Subcutaneous adipose tissue (tissue), 4 donors: ENCODE results near the gene SLC46A1. TPM values are rescaled to one million over a fixed set of nuclear protein-coding genes. Genes with fewer than 3 reads are reported as not detected.

Experiments used
- total RNA-seq, 4 donors: library from RNA; depleted of rRNA; stranded (reverse); fragments of >200 nt; gene quantifications; one replicate each; pipeline ENCODE4 v1.1.0, GENCODE V29; 2016
- TF ChIP-seq, protein P1 (sequence below): fragments of 450-650 bp; IDR thresholded peaks from one replicate; pipeline ENCODE4 v1.5.1; 2016; ENCODE audit warnings: low read depth, mild to moderate bottlenecking, control low read depth, antibody characterized with exemption, moderate library complexity

Gene SLC46A1
- total RNA-seq, 4 donors from 2014 or later: 7.3 to 16.3 (median 13.1) TPM

DNA sequence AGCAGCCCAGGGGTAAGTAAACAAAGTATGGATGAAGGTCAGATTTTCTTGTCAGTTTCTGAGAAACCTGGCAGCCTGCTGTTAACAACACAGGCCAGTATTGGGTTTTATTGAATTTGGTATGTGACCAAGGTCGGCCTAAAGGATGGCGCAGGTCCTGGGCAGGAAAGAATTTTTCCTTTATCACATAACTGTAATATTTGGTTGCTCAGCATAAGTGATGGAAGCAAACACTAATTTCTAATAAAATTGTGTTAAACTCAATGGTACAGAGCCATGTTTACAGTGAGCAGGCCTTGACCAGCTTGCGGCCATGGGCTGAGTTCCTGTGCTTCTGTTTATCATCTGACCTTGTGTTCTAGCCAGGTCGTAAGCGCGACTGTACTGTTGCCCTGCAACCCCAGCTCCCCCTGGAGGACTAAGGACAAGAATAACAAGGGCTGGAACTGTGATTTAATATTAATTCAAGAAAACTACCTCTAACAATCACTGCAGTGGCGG, 59.2 kb downstream of the SLC46A1 start:
- TF ChIP-seq, protein P1, sequence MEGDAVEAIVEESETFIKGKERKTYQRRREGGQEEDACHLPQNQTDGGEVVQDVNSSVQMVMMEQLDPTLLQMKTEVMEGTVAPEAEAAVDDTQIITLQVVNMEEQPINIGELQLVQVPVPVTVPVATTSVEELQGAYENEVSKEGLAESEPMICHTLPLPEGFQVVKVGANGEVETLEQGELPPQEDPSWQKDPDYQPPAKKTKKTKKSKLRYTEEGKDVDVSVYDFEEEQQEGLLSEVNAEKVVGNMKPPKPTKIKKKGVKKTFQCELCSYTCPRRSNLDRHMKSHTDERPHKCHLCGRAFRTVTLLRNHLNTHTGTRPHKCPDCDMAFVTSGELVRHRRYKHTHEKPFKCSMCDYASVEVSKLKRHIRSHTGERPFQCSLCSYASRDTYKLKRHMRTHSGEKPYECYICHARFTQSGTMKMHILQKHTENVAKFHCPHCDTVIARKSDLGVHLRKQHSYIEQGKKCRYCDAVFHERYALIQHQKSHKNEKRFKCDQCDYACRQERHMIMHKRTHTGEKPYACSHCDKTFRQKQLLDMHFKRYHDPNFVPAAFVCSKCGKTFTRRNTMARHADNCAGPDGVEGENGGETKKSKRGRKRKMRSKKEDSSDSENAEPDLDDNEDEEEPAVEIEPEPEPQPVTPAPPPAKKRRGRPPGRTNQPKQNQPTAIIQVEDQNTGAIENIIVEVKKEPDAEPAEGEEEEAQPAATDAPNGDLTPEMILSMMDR: no peak

DNA sequence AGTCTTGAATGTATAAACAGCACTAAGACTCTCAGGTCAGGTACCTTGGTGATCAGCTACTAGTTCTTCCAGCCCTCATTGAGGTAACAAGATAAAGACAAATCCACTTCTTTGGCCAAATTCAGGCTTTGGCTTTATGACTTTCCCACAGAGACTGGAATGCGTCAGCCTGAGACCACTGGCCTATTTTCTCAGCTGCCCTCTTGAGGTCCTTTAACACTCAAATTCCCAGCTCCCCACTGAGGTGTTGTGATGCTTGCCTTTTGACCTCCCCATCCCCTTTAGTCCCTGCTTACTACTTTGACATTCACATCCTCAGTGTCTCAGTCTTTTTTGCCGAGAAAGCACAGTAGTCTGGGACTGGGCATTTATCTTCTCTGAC, 59.8 kb downstream of the SLC46A1 start:
- TF ChIP-seq, protein P1: no peak

DNA sequence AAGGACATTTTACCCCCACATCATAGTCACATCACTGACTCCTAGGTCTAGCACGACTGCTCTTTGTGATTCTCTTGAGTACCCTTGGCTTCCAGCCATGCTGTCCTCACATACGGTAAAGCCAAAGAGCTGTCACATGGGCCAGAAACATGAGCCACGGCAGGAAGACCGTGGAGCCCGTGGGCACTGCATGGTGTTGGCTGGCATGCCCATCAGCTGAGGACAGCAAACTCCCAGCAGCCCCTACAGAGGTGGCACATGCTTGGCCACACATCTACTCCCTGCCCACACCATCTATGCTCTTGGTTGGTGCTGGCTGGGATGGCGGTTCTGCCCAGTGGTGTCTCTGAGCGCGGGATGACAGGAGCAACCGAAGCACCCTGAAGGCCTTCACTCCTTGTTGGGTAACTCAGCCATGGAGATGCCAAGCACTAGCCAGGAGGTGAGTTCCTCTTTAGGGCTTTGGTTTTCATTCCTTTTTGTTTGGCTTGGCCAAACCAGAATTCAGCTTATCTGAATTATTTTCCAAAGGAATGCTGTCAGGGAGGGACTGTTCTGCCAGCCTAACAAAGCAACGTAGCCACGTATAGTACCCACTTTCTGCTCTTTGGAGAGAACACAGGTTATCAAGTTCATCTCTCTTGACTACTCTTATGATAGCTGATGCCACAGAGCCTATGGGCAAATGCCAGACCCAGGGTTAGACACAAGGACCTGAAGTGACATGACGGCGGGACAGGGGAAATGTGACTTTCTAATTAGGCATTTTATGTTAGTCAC, 60.4 kb downstream of the SLC46A1 start:
- TF ChIP-seq, protein P1: no peak

Other genes starting within 250 kb of the SLC46A1 start
- gene TMEM97, start 87.0 kb downstream of the SLC46A1 start, total RNA-seq: 1 to 10 TPM; 2.6 to 9.5 (median 6.8) TPM
- 10 to 100 TPM; 31.0 to 43.5 (median 37.3) TPM for gene IFT20, start 70.7 kb downstream of the SLC46A1 start, total RNA-seq
- gene TNFAIP1, start 70.5 kb downstream of the SLC46A1 start, total RNA-seq: 10 to 100 TPM; 14.8 to 31.8 (median 21.4) TPM
- 100 to 1,000 TPM in 1 of 4 donors, 10 to 100 TPM in 3; 56.6 to 103 (median 69.3) TPM for gene POLDIP2, start 48.7 kb downstream of the SLC46A1 start, total RNA-seq
- not detected for gene SEBOX, start 41.0 kb downstream of the SLC46A1 start, total RNA-seq
- 1 to 10 TPM in 1 of 4 donors, under 1 TPM in 1, not detected in 2; 0.85 to 2.6 TPM for gene VTN, start 35.9 kb downstream of the SLC46A1 start, total RNA-seq
- 1 to 10 TPM; 3.8 to 7.7 (median 5.9) TPM for gene SARM1, start 34.5 kb downstream of the SLC46A1 start, total RNA-seq
- not detected for gene SLC13A2, start 67.4 kb upstream of the SLC46A1 start, total RNA-seq
- gene FOXN1, start 100.1 kb upstream of the SLC46A1 start, total RNA-seq: not detected
- gene UNC119, start 146.4 kb upstream of the SLC46A1 start, total RNA-seq: 10 to 100 TPM; 15.7 to 26.5 (median 20.8) TPM
- gene PIGS, start 165.3 kb upstream of the SLC46A1 start, total RNA-seq: 10 to 100 TPM; 34.9 to 86.7 (median 46.9) TPM
- 100 to 1,000 TPM in 2 of 4 donors, 10 to 100 TPM in 2; 29.4 to 355 (median 71.1) TPM for gene ALDOC, start 170.7 kb upstream of the SLC46A1 start, total RNA-seq
- gene SPAG5, start 192.8 kb upstream of the SLC46A1 start, total RNA-seq: 1 to 10 TPM; 1.1 to 9.0 (median 4.7) TPM
- gene RSKR, start 208.0 kb upstream of the SLC46A1 start, total RNA-seq: 10 to 100 TPM in 2 of 4 donors, 1 to 10 TPM in 2; 6.4 to 12.3 (median 9.7) TPM
- 100 to 1,000 TPM in 2 of 4 donors, 10 to 100 TPM in 2; 90.7 to 148 (median 116) TPM for gene BLTP2, start 238.9 kb upstream of the SLC46A1 start, total RNA-seq